SK-N-SH (cell line): Measurements from ENCODE around the gene GLCCI1.

Source experiments
- CTCF ChIP-seq: fragments of 200-600 bp; sonication (generic); IDR thresholded peaks from 2 replicates; pipeline ENCODE4 v1.6.1; 2017; ENCODE audit warnings: antibody characterized with exemption, mild to moderate bottlenecking, moderate library complexity
- ELF1 ChIP-seq: IDR thresholded peaks from 2 replicates; pipeline ENCODE4 v1.4.0; 2012
- EZH2phosphoT487 ChIP-seq: fragments of 200-600 bp; sonication (generic); IDR thresholded peaks from 2 replicates; pipeline ENCODE4 v1.6.1; 2017; ENCODE audit warnings: low read depth, mixed run types, mild to moderate bottlenecking, antibody characterized with exemption, moderate library complexity, borderline replicate concordance
- FOXM1 ChIP-seq: IDR thresholded peaks from 2 replicates; pipeline ENCODE4 v1.4.0; 2012; ENCODE audit warnings: low read depth, mild to moderate bottlenecking
- GATA2 ChIP-seq: sonication (generic); formaldehyde crosslinking; IDR thresholded peaks from 2 replicates; pipeline ENCODE4 v1.5.0; 2020; ENCODE audit warnings: mild to moderate bottlenecking, missing genetic modification reagents
- JUND ChIP-seq: IDR thresholded peaks from 2 replicates; pipeline ENCODE4 v1.4.0; 2012
- MXI1 ChIP-seq: IDR thresholded peaks from 2 replicates; pipeline ENCODE4 v1.6.1; 2012; ENCODE audit warnings: mild to moderate bottlenecking, low read depth, low read length, improper control_type of control experiment
- POLR2AphosphoS5 ChIP-seq: IDR thresholded peaks from 2 replicates; pipeline ENCODE4 v1.6.1; 2012; ENCODE audit warnings: low read depth, low read length
- RCOR1 ChIP-seq: fragments of 150-350 bp; IDR thresholded peaks from 2 replicates; pipeline ENCODE4 v1.6.1; 2017; ENCODE audit warnings: antibody characterized with exemption, low read length
- SMC3 ChIP-seq: IDR thresholded peaks from 2 replicates; pipeline ENCODE4 v1.6.1; 2012; ENCODE audit warnings: low read depth, low read length, improper control_type of control experiment
- TCF12 ChIP-seq: IDR thresholded peaks from 2 replicates; pipeline ENCODE4 v1.4.0; 2012

GRCh38 chr7:7970237-7970530 lies 1.6 kb downstream of the GLCCI1 start:
- TF ChIP-seq CTCF (no peak), TCF12 (no peak), RCOR1 (no peak), GATA2 (CRISPR knock-in tag) (no peak), SMC3 (no peak), ELF1 (no peak), FOXM1 (no peak), POLR2AphosphoS5 (no peak), JUND (no peak), EZH2phosphoT487 (no peak), MXI1 (0 out of 2 replicates have a peak, but pooled peaks have one; percentile 10)
